Choroid plexus epithelial cell (primary cell): ENCODE data around the gene MAST1.

Experiments
- DNase-seq: peaks from one replicate; pipeline ENCODE4 v3.0.0-alpha.2; 2010; ENCODE audit warnings: low read depth
- H3K4me3 ChIP-seq: 2 replicates; pipeline ENCODE4 v1.5.1; 2011; ENCODE audit warnings: low read depth, mild to moderate bottlenecking, control low read depth, low read length, moderate library complexity
- TF ChIP-seq, protein P1 (sequence below): conservative IDR thresholded peaks from 2 replicates; pipeline ENCODE4 v1.5.1; 2011; ENCODE audit warnings: low read depth, mild to moderate bottlenecking, control low read depth, inconsistent platforms, low read length, moderate library complexity

Gene MAST1

GRCh38 chr19:12847159-12848139 lies 9.1 kb downstream of the MAST1 start:
- H3K4me3 ChIP-seq: peak overlapping the region; percentile 36
- peak; percentile 80 for DNase-seq
- TF ChIP-seq, protein P1, sequence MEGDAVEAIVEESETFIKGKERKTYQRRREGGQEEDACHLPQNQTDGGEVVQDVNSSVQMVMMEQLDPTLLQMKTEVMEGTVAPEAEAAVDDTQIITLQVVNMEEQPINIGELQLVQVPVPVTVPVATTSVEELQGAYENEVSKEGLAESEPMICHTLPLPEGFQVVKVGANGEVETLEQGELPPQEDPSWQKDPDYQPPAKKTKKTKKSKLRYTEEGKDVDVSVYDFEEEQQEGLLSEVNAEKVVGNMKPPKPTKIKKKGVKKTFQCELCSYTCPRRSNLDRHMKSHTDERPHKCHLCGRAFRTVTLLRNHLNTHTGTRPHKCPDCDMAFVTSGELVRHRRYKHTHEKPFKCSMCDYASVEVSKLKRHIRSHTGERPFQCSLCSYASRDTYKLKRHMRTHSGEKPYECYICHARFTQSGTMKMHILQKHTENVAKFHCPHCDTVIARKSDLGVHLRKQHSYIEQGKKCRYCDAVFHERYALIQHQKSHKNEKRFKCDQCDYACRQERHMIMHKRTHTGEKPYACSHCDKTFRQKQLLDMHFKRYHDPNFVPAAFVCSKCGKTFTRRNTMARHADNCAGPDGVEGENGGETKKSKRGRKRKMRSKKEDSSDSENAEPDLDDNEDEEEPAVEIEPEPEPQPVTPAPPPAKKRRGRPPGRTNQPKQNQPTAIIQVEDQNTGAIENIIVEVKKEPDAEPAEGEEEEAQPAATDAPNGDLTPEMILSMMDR: peak; percentile 74

GRCh38 chr19:12856653-12857052 lies 18.3 kb downstream of the MAST1 start:
- H3K4me3 ChIP-seq: no peak overlapping the region
- DNase-seq: no peak
- TF ChIP-seq, protein P1: no peak

GRCh38 chr19:12858041-12858928 lies 20.0 kb downstream of the MAST1 start:
- no peak overlapping the region for H3K4me3 ChIP-seq
- DNase-seq: no peak
- TF ChIP-seq, protein P1: no peak

DNA sequence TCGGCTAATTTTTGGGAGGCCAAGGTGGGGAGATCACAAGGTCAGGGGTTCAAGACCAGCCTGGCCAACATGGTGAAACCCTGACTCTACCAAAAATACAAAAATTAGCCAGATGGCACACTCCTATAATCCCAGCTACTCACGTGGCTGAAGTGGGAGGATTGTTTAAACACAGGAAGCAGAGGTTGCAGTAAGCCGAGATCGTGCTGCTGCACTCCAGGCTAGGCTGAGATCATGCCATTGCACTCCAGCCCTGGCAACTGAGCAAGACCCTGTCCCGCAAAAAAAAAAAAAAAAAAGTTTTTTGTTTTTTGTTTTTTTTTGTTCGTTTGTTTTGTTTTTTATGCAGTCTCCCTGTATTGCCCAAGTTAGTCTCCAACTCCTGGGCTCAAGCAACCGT lies 21.2 kb downstream of the MAST1 start:
- H3K4me3 ChIP-seq: no peak overlapping the region
- TF ChIP-seq, protein P1: no peak
- no peak for DNase-seq

GRCh38 chr19:12864143-12864542 lies 25.8 kb downstream of the MAST1 start:
- TF ChIP-seq, protein P1: no peak
- no peak overlapping the region for H3K4me3 ChIP-seq
- no peak for DNase-seq

DNA sequence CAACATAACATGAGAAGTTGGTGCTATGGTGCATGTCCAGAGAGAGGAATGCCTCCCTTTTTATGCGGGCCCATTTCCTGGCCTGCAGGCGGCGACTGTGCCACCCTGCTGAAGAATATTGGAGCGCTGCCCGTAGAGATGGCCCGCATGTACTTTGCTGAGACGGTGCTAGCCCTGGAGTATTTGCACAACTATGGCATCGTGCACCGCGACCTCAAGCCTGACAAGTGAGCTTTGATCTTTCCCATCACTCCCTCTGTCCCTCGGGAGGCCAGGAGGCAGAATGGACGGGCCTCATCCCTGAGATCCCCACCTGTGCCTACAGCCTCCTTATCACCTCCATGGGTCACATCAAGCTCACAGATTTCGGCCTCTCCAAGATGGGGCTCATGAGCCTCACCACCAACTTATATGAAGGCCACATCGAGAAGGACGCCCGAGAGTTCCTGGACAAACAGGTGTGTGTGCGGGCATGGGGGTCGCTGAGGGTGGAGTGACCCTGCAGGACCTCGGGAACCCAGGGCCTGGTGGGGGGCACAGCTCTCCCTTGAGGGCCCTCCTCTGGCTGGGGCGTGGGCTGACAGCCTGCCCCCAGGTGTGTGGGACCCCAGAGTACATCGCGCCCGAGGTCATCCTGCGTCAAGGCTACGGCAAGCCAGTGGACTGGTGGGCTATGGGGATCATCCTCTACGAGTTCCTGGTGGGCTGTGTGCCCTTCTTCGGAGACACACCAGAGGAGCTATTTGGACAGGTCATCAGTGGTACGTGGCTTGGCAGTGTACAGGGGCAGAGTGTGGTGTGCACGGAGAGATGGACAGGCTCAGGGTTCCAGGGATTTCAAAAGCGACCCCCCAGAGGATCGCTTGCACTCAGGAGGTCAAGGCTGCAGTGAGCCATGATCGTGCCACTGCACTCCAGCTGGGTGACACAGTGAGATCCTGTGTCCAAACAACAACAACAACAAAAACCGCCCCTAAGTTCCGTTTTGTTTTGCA lies 26.7 kb downstream of the MAST1 start:
- H3K4me3 ChIP-seq: no peak overlapping the region
- DNase-seq: no peak
- TF ChIP-seq, protein P1: no peak
